LNCAP (cell line): ENCODE results near the gene FGFRL1.

Experiments
- TF ChIP-seq, protein P1 (sequence below): fragments of 450-650 bp; IDR thresholded peaks from 2 replicates; pipeline ENCODE4 v1.5.1; 2017; ENCODE audit warnings: mild to moderate bottlenecking

Gene FGFRL1

DNA sequence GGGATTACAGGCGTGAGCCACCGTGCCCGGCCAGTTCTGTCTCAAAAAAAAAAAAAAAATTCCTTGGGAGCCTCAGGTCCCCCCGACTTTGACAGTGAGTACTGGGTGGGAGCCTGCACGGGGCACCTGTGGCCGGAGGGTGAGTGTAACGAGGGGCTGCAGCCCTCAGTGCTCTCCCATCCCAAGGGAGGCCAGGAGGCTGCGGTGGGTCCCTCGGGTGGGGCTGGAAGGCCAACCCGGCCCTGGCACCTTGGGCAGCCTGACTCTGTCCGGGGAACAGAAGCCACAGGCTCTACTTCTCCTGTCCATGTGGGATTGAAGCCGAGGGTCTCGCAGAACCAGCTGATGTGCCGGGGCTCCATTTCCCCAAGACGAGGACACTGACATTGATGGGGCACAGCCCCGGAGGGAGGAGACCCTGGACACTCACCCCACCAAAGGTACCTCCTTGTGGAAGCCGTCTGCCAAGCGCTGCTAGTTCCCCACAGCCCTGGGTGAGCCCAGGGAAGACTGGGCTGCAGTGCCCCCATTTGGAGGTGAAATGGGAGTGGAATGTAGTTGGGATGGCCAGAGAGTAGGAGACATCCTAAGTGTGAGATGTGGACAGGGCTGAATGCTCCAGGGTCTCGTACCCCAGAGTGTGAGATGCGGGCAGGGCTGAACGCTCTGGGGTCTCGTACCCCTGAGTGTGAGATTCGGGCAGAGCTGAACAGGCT is 16.0 kb upstream of the FGFRL1 start:
- TF ChIP-seq, protein P1, sequence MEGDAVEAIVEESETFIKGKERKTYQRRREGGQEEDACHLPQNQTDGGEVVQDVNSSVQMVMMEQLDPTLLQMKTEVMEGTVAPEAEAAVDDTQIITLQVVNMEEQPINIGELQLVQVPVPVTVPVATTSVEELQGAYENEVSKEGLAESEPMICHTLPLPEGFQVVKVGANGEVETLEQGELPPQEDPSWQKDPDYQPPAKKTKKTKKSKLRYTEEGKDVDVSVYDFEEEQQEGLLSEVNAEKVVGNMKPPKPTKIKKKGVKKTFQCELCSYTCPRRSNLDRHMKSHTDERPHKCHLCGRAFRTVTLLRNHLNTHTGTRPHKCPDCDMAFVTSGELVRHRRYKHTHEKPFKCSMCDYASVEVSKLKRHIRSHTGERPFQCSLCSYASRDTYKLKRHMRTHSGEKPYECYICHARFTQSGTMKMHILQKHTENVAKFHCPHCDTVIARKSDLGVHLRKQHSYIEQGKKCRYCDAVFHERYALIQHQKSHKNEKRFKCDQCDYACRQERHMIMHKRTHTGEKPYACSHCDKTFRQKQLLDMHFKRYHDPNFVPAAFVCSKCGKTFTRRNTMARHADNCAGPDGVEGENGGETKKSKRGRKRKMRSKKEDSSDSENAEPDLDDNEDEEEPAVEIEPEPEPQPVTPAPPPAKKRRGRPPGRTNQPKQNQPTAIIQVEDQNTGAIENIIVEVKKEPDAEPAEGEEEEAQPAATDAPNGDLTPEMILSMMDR: no peak

DNA sequence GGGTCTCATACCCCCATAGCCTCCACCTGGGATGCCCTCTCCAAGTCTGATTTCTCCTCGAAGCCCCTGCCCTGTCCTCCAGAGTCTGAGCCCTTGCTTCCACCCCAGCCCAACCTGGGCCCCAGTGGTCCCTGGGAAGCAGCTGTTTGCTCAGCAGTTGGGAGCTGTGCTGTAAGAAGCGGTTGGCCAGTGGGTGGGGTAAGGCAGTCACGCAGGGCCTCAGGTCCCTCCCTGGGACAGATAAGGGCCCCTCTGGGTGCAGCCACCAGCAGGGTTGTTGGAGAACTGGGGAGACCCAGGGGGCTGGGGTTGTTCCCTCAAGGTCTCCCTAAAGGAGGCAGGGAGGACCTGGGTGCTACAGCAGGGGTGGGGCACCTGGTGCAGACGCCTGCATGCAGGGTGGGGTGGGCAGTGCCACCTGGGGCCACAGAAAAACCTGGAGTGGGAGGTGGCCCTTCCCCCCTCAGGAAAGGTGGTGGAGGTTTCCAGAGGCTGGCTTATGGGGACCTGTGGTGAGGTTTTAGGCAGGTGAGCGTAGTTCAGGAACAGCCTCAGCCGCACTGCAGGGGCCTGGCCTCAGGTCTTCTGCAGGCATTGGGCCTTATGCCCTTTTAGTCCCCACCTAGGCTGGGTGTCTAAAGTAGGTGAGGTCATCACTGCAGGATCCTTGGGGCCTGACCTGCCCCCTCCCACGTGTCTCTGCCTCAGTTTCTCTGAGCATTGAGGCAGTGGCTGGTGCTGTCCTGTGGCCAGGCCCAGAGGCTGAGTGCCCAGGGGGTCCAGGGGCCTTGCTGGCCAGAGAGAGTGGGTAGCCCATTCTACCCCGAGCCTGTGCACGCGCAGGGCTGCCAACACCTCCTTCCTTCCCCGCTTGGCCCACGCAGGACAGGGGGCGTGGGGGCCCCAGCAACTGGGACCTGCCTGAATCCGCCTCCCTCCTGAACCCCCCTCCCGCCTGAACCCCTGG is 15.1 kb upstream of the FGFRL1 start:
- TF ChIP-seq, protein P1: no peak

DNA sequence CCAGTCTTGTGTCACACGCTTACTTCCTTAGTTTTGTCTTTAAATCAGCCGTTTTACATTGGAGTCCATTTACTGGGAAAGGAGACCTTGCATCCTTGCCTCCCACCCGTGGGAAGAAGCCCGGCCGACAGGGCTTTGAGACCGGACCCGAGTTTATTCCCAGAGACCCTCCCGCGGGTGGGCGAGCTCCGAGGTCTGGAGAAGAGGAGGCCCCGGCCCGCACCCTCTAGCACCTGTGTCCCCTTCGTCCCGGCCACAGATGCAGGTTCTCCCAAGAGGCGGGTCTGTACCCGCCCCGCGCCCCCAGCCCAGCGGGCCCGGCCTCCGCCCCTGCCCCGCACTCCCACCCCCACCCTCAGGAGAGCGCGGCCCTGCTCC is 14.4 kb upstream of the FGFRL1 start:
- TF ChIP-seq, protein P1: no peak

DNA sequence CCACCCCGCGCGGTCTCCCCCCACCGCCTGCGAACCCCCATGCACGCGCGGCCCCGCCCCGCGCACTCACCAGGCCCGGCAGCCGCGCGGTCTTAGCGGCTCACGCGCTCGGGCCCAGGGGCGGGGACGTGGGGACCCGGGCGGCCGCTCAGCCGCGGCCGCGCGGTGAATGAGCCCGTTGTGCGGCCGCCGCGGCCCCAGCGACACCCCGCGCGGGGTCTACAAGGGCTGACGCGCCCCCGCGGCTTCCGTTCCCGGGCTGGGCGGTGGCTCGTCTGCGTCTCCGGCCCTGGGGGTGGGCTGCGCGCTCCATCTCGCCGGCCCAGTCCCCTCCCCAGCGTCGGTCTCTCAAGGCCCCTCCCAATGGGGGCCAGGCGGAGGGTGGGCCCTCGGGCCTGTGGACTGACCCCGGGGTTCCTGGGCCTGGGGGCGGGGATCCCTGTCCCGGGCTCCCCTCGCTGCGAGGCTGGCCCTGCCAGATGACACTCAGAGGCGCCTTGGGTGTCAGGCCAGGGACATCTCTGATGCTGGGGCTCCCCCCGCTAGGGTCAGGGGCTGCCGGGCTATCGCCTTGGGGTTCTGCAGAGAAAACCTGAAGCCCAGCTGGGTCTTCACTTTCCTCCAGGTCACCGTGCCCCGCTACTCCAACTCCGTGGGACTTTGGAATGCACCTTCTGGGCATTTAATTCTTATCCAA is 13.9 kb upstream of the FGFRL1 start:
- TF ChIP-seq, protein P1: no peak

DNA sequence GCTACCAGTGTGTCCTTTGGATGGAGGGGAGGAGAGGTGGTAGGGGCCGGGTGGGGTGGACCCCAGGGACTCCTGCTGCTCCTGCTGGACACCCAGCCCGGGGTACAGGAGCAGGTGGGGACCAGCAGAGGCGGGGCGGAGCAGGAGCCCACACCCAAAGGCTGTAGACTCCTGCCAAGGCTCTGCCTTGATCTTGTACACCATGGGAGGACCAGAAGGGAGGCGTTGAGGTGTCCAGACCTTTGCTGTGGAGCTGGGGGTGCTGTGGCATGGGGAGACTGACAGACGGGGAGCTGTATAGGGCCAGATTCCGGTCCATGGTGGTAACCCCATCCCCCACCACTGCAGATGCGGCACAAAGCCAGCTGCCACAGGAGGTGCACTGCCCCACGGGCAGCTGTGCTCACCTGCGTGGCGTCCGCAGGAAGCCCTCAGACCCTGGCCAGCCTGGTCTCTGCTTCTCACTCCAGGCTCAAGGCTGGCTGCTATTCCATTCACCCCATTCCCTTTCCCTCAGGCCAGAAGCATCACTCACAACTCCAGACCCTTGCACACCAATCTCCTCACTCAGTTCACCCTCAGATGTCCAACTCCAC is 13.2 kb upstream of the FGFRL1 start:
- TF ChIP-seq, protein P1: no peak

DNA sequence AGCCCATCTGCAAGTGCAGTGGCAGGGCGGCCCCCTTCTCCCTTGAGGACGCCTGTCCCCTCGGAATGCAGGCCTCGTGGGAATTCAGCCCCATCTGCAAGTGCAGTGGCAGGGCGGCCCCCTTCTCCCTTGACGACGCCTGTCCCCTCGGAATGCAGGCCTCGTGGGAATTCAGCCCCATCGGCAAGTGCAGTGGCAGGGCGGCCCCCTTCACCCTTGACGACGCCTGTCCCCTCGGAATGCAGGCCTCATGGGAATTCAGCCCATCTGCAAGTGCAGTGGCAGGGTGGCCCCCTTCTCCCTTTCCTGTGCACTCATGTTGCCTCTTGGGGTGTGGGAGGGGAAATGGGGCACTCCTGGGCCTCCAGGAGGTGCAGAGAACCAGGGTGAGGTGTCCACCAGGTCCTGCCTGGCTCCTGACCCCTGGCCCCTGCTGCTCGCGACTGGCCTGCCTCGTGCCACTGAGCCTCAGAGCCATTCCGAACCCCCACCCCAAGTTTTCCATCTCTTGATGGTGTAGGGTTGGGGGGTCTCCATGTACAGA is 11.5 kb upstream of the FGFRL1 start:
- TF ChIP-seq, protein P1: no peak
